ENCODE results near the gene CUEDC1.
A peak's percentile ranks its signal among the peaks of the same experiment; 100 is the strongest.

DNA sequence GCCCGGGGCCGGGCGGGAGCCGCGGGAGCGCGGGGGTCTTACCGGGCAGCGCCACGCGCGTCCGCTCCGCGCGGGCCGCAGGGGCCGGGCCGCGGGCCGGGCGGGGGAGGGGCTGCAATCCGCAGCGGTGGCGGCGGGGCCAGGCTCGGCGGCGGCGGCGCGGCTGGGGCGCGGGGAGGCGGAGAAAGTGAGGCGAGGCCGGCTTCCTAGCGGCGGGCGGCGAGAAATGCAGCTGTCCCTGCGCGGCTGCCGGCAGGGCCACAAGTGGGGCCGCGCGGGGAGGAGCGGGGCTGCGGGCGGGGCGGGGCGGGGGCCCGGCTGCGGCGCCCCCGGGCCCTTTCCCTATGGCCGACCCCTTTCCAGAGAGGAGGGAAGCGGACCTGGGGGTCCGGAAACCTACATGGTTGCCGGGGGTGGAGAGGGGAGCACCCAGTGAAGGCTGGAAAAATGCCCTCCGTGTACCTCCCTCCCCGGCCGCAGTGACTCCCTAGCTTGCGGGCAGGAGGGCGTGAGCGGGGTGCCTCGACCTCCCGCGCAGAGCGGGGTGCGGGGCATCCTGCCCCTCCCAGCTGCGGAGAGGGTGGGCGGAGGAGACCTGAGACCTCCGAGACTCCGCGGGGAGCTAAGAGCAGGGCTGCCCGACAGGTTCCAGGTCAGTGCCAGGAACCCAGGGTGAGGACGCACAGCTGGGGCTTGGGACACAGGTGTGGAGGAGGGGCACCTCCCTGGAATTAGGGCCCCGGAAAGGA is at the start of gene CUEDC1:
- TF ChIP-seq, protein P1, sequence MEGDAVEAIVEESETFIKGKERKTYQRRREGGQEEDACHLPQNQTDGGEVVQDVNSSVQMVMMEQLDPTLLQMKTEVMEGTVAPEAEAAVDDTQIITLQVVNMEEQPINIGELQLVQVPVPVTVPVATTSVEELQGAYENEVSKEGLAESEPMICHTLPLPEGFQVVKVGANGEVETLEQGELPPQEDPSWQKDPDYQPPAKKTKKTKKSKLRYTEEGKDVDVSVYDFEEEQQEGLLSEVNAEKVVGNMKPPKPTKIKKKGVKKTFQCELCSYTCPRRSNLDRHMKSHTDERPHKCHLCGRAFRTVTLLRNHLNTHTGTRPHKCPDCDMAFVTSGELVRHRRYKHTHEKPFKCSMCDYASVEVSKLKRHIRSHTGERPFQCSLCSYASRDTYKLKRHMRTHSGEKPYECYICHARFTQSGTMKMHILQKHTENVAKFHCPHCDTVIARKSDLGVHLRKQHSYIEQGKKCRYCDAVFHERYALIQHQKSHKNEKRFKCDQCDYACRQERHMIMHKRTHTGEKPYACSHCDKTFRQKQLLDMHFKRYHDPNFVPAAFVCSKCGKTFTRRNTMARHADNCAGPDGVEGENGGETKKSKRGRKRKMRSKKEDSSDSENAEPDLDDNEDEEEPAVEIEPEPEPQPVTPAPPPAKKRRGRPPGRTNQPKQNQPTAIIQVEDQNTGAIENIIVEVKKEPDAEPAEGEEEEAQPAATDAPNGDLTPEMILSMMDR (IDR thresholded peaks at IDR 0.05), result peak in 1 of 3 donors; percentile 37
- no peak for TF ChIP-seq POLR2A (IDR thresholded peaks at IDR 0.05)
- TF ChIP-seq POLR2AphosphoS5 (IDR thresholded peaks at IDR 0.05), result peak in 1 of 3 donors; percentile 22
